Nephron (organoid): Measurements from ENCODE around the gene SLC9A3.

Experiments
- H3K27ac Mint-ChIP-seq, 3 experiments: 2 replicates each; pipeline ENCODE4 v1.8.0; 2020; ENCODE audit warnings: mixed read lengths in 3 of 3, mild to moderate bottlenecking in 2 of 3, moderate library complexity in 1 of 3
- H3K27me3 Mint-ChIP-seq: 2 replicates; pipeline ENCODE4 v1.8.0; 2021; ENCODE audit warnings: low read depth, mild to moderate bottlenecking, moderate library complexity, mixed read lengths
- H3K36me3 Mint-ChIP-seq: 2 replicates; pipeline ENCODE4 v1.8.0; 2020; ENCODE audit warnings: low read depth, mixed read lengths
- H3K4me1 Mint-ChIP-seq: 2 replicates; pipeline ENCODE4 v1.8.0; 2020; ENCODE audit warnings: mixed read lengths
- H3K4me3 Mint-ChIP-seq, 3 experiments: 2 replicates each; pipeline ENCODE4 v1.8.0; 2020; ENCODE audit warnings: mild to moderate bottlenecking in 3 of 3, mixed read lengths in 3 of 3, moderate library complexity in 2 of 3
- H3K9me3 Mint-ChIP-seq: 2 replicates; pipeline ENCODE4 v1.8.0; 2020; ENCODE audit warnings: mixed read lengths
- TF ChIP-seq, protein P1 (sequence below), 3 experiments: fragments of 200-600 bp; sonication (generic); IDR thresholded peaks; one replicate each; pipeline ENCODE4 v1.5.0; 2021; ENCODE audit warnings: antibody characterized with exemption in 3 of 3; ENCODE audit not compliant: unreplicated experiment in 3 of 3

SLC9A3 gene

DNA sequence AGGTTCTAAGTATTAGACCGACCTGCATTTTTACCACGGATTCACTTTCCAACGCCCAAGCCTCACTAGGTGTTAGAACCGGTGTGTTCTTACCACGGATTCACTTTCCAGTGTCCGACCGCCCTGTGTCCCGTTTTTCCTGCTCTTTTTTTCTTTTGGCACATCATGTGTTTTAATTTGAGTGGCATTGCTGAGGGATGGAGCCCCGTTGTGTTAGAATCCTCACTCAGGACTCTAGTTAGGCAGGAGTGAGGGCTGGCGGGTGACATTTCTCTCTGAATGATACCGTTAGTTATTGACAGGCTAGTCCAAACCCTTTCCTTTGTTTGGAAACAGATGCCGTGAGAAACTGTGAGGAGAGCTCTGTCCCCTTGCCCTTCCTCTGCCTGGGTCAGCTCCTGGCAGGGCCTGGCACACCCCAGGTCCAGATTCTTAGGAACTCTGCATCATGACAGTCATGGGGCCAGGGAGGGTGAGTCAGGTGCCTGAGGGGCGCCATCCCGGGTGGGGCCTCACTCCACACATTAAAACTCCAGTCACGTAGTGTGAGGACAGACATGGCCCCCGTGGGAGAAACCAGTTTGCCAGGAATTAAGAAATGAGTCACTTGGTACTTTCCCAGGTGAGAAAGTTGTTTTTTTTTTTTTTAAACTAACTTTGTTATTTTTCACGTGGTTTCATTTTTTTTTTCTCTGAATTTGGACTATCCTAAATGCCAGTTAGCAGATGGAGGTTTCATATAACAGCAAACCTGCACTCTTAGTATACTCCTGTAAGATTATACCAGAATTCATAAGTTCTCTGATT lies 65.5 kb downstream of the SLC9A3 start:
- Mint-ChIP-seq H3K4me3 (no peak overlapping the region), H3K36me3 (peaks cover 74% of the 10 kb centered on the region), H3K27ac (peak overlapping the region in 2 of 3 experiments; percentile 53 to 56), H3K27me3 (no peaks in the 10 kb centered on the region), H3K9me3 (no peaks in the 10 kb centered on the region), H3K4me1 (no peaks in the 10 kb centered on the region)
- TF ChIP-seq, protein P1, sequence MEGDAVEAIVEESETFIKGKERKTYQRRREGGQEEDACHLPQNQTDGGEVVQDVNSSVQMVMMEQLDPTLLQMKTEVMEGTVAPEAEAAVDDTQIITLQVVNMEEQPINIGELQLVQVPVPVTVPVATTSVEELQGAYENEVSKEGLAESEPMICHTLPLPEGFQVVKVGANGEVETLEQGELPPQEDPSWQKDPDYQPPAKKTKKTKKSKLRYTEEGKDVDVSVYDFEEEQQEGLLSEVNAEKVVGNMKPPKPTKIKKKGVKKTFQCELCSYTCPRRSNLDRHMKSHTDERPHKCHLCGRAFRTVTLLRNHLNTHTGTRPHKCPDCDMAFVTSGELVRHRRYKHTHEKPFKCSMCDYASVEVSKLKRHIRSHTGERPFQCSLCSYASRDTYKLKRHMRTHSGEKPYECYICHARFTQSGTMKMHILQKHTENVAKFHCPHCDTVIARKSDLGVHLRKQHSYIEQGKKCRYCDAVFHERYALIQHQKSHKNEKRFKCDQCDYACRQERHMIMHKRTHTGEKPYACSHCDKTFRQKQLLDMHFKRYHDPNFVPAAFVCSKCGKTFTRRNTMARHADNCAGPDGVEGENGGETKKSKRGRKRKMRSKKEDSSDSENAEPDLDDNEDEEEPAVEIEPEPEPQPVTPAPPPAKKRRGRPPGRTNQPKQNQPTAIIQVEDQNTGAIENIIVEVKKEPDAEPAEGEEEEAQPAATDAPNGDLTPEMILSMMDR (IDR thresholded peaks at IDR 0.05; ENCODE audit: unreplicated experiment in 3 of 3), result no peak

DNA sequence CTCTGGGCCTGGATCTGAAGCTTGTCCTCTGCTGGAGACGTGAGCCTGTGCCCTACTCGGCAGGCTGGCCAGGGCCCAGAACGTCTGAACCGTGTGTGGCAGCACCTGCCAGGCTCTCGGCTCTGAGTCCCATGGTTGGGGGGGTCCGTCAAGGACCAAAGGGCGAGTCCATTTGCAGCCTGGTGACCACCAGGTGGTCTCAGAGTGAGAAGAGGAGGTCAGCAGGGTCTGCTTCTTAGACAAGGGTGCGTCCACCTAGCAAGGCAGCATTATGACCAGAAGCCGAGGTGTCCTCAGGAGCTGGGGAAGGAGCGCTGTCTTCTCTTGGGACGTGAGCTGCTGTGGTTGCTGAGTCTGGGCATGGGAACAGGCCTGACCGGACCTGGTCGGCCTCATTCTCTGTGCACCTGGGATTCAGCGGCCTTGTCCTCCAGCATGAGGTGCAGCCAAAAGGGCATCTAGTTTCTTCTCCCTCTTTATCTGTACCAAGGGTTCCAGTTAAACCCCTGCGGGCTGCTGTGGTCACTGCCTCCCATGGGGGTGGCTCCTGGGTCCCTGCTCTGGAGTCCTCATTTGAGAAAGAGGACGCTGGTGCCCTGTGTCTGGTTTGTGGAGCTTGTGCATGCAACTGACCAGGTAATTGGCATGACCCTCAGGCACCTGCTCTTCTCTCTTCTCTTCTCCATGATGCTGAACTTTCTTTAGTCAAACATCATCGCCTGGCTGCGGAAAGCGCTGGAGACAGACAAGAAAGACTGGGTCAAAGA lies 66.9 kb downstream of the SLC9A3 start:
- Mint-ChIP-seq H3K27ac (no peak overlapping the region), H3K27me3 (no peaks in the 10 kb centered on the region), H3K4me1 (no peaks in the 10 kb centered on the region), H3K9me3 (peaks cover 4% of the 10 kb centered on the region), H3K36me3 (peaks cover 77% of the 10 kb centered on the region), H3K4me3 (no peak overlapping the region)
- TF ChIP-seq, protein P1 (IDR thresholded peaks at IDR 0.05; ENCODE audit: unreplicated experiment in 3 of 3), result no peak

DNA sequence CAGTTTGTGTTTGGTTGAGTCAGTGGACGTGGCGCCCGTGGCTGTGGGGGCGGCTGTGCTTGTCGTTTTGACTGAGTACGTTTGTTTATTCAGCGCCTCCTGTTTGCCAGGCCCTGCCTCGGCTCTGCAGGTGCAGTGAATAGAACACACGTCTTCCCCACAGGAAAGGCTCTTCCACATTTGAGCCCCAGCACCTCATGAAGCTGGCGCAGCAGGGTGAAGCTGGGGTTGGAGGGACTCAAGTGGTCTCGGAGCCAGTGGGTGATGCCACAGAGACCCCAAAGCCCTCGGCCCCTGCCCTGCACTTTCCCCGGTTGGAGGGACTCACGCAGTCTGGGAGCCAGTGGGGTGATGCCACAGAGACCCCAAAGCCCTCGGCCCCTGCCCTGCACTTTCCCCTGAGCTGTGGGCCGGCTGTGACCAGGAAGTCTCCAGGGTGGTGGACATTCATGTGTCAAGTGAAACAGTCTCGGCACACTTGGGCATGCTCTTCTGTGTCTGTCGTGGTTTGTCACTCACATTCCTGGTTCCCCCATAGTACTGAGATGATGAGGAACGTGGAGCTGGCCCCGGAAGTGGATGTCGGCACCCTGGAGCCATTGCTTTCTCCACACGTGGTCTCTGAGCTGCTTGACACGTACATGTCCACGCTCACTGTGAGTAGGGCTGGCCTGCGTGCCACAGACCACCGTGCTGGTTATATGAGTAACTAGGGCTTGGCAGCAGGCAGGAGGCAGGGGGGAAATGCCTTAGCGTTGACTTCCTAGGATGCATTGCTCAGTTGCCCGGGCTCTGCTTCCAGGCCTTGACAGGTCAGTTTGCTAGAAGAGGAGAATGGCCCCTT lies 67.7 kb downstream of the SLC9A3 start:
- Mint-ChIP-seq H3K27me3 (no peaks in the 10 kb centered on the region), H3K9me3 (peaks cover 12% of the 10 kb centered on the region)
- TF ChIP-seq, protein P1 (IDR thresholded peaks at IDR 0.05; ENCODE audit: unreplicated experiment in 3 of 3), result no peak

DNA sequence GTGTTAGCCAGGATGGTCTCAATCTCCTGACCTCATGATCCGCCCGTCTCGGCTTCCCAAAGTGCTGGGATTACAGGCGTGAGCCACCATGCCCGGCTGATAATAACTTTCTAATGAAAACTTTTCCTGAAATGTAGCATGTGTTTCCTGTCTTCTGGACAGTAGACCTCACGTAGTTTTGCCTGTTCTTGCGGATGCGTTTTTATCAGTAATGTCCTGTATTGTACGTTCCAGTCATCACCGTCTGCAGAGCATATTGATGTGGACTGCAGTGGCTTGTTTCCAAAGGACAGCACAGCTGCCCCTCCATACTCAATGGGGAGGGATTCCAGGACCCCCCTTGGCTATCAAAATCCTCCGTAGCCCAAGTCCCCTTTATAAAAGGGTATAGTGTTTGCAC lies 68.4 kb downstream of the SLC9A3 start:
- Mint-ChIP-seq H3K27ac (no peak overlapping the region), H3K36me3 (peaks cover 82% of the 10 kb centered on the region), H3K9me3 (peaks cover 20% of the 10 kb centered on the region), H3K27me3 (no peaks in the 10 kb centered on the region), H3K4me3 (no peak overlapping the region), H3K4me1 (no peaks in the 10 kb centered on the region)
- TF ChIP-seq, protein P1 (IDR thresholded peaks at IDR 0.05; ENCODE audit: unreplicated experiment in 3 of 3), result no peak

More for the DNA sequence above, 67.7 kb downstream of the SLC9A3 start:
- H3K4me3 Mint-ChIP-seq, result no peak overlapping the region
- H3K36me3 Mint-ChIP-seq, result peaks cover 77% of the 10 kb centered on the region
- no peaks in the 10 kb centered on the region for H3K4me1 Mint-ChIP-seq
- H3K27ac Mint-ChIP-seq, result no peak overlapping the region

DNA sequence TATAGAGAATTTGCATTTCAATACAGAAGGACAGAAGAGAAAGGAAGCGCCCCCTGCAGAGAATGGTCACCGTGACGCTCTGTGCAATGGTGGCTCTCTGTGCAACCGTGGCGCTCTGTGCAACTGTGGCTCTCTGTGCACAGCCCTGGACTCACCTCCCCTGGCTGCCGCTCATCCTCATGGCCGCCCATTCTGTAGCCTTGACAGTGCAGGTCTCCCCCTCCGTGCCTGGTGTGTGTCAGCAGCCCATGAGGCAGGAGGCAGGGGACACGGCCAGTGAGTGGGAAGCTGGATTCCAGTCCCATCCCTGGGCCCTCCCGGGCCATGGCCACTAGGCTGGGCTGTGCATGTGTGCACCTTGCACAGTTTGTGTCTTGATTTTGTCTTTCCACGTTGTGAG lies 69.3 kb downstream of the SLC9A3 start:
- Mint-ChIP-seq H3K27me3 (no peaks in the 10 kb centered on the region), H3K36me3 (peaks cover 84% of the 10 kb centered on the region), H3K4me1 (no peaks in the 10 kb centered on the region), H3K9me3 (peaks cover 26% of the 10 kb centered on the region), H3K27ac (no peak overlapping the region), H3K4me3 (no peak overlapping the region)
- TF ChIP-seq, protein P1 (IDR thresholded peaks at IDR 0.05; ENCODE audit: unreplicated experiment in 3 of 3), result no peak
